Pancreas (tissue), 10 donors: Measurements from ENCODE around the gene SRP9. TPM values are rescaled to one million over a fixed set of nuclear protein-coding genes. Genes with fewer than 3 reads are reported as not detected.

Experiments used
- ATAC-seq, 4 donors: fragments of 200-7000 bp; cut with Tn5 transposase; one replicate each; pipeline versions ENCODE4 v1.8.0 to v1.9.1; 2020; ENCODE audit warnings: mild to moderate bottlenecking in 4 of 4, moderate library complexity in 4 of 4
- DNase-seq, 6 donors: peaks; one replicate each; pipeline ENCODE4 v3.0.0-alpha.2; 2020
- FAIRE-seq: peaks from 2 replicates; lab custom pipeline; 2012; peaks lifted over from hg19 to GRCh38; lab: Jason Lieb, UNC
- H3K27ac ChIP-seq, 4 donors: fragments of 200-600 bp; sonication (generic); 1 replicate in 3 of 4; 2 replicates in 1 of 4; pipeline versions ENCODE4 v1.5.0 to v1.8.0; 2020
- H3K27me3 ChIP-seq, 4 donors: fragments of 200-600 bp; one replicate each; pipeline ENCODE4 v1.8.0; 2021
- H3K36me3 ChIP-seq, 3 donors: fragments of 200-600 bp; sonication (generic) in 1 of 3; one replicate each; pipeline versions ENCODE4 v1.5.0 to v1.8.0; 2020 to 2021
- H3K4me1 ChIP-seq, 3 donors: fragments of 200-600 bp; one replicate each; pipeline ENCODE4 v1.8.0; 2021
- H3K4me3 ChIP-seq, 4 donors: fragments of 200-600 bp; sonication (generic) in 2 of 4; one replicate each; pipeline versions ENCODE4 v1.5.0 to v1.8.0; 2020 to 2021
- H3K9me3 ChIP-seq, 4 donors: fragments of 200-600 bp; one replicate each; pipeline ENCODE4 v1.8.0; 2021
- WGBS, 2 donors: extraction: QIAGEN DNeasy Blood & Tissue Kit; methylation state at CpG; one replicate each; pipeline ENCODE4 v1.1.7; 2013; 5-methylcytosine and 5-hydroxymethylcytosine counted together
- intact Hi-C, 3 donors: fragments of 100-400 bp; cut with DNase I; formaldehyde crosslinking; loops; one replicate each; pipeline versions ENCODE4 v1.11.1 to v1.14.2; 2022
- polyA plus RNA-seq, 2 donors: library from polyadenylated mRNA; stranded (reverse); fragments of 200-250 nt; gene quantifications; one replicate each; pipeline ENCODE4 v1.2.3, GENCODE V29; 2013
- total RNA-seq, 6 donors: library from RNA; stranded (reverse); fragmentation: NEBNext Ultra II Directional in 4 of 6; extraction: Animal tissue kit (Norgen Biotek cat#: 25700) in 4 of 6; gene quantifications; one replicate each; pipeline versions ENCODE4 v1.2.1 to v1.2.4, GENCODE V29; 2021 to 2023
- TF ChIP-seq, protein P1 (sequence below), 4 donors: fragments of 200-600 bp; sonication (generic) in 3 of 4; IDR thresholded peaks; one replicate each; pipeline versions ENCODE4 v1.5.0 to v1.8.0; 2021; ENCODE audit warnings: antibody characterized with exemption in 4 of 4
- donor health status: healthy with polysubstance abuse.
- donor health status: DM: no; HTN: no; CAD: no; lungs with moderate emphysema.
- donor health status: DM: no; HTN: no; CAD: no.
- donor health status: control.
- donor health status: control.
- donor health status: Bipolar disorder and iron deficiency.
- donor health status: DM: yes; HTN: yes; CAD: no.
- donor health status: DM: no; HTN: no; CAD: no.
- donor health status: DM: no; HTN: no; CAD: no.
- donor health status: DM: yes; HTN: yes; CAD: no.

Gene SRP9
- 100 to 1,000 TPM in 1 of 6 donors, 10 to 100 TPM in 5; 63.0 to 102 (median 89.5) TPM for total RNA-seq
- 100 to 1,000 TPM in 1 of 2 donors, 10 to 100 TPM in 1; 78.0 to 145 TPM for polyA plus RNA-seq

GRCh38 chr1:225777583-225778336, at the start of gene SRP9:
SRP9 (plus strand) TSS chr1:225777826; CDS start chr1:225777941, 115 bp downstream.
- peak; percentile 98 to 99 (median 99) for ATAC-seq
- peak; percentile 96 for FAIRE-seq
- no peaks in the 10 kb centered on the region for H3K9me3 ChIP-seq
- DNase-seq = peak; percentile 98 to 100 (median 99)
- peak within 1 kb of the TSS; percentile 63 to 86 (median 78) for H3K4me3 ChIP-seq
- H3K27ac ChIP-seq = peak within 1 kb of the TSS; percentile 85 to 95 (median 89)
- TF ChIP-seq, protein P1, sequence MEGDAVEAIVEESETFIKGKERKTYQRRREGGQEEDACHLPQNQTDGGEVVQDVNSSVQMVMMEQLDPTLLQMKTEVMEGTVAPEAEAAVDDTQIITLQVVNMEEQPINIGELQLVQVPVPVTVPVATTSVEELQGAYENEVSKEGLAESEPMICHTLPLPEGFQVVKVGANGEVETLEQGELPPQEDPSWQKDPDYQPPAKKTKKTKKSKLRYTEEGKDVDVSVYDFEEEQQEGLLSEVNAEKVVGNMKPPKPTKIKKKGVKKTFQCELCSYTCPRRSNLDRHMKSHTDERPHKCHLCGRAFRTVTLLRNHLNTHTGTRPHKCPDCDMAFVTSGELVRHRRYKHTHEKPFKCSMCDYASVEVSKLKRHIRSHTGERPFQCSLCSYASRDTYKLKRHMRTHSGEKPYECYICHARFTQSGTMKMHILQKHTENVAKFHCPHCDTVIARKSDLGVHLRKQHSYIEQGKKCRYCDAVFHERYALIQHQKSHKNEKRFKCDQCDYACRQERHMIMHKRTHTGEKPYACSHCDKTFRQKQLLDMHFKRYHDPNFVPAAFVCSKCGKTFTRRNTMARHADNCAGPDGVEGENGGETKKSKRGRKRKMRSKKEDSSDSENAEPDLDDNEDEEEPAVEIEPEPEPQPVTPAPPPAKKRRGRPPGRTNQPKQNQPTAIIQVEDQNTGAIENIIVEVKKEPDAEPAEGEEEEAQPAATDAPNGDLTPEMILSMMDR (IDR thresholded peaks at IDR 0.05) = peak; percentile 71 to 85 (median 77)
- H3K4me1 ChIP-seq = peaks cover 10 to 50% (median 25%) of the 10 kb centered on the region in 3 donors
- H3K36me3 ChIP-seq = no peaks in the 10 kb centered on the region
- H3K27me3 ChIP-seq = no peaks in the 10 kb centered on the region
- intact Hi-C loops = loop anchor here in 2 of 3 donors (10.0 kb wide), 3 partner anchors 197 to 303 kb away; no protein-coding TSS in a partner anchor
- 0% methylated on average over 41 to 46 of the region's 46 CpGs for WGBS, 2 donors

DNA sequence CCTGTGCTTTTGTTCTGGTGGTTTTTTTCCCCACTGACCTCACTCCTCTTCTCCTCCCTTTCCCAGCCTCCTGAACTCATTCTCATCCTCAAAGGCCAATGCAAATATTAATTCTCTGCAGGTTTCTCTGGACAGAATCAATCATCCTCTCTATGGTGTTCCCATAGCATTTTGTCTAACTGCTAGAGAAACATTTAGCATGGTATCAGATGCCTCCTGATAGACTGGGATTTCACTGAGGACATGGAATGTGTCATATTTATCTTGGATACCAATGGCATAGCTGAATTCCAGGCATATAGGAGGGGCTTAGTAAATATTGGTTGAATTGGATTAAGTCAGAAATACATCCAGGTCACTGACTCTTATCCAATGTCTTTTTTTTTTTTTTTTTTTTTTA, 46.1 kb upstream of the SRP9 start:
- Histone ChIP-seq H3K4me1 (peaks cover 2 to 9% (median 5%) of the 10 kb centered on the region in 3 donors), H3K9me3 (no peaks in the 10 kb centered on the region), H3K27ac (no peak overlapping the region), H3K27me3 (no peaks in the 10 kb centered on the region), H3K4me3 (no peak overlapping the region), H3K36me3 (no peaks in the 10 kb centered on the region)
- DNase-seq = no peak
- intact Hi-C loops = no loop called here
- FAIRE-seq = no peak
- TF ChIP-seq, protein P1 (IDR thresholded peaks at IDR 0.05) = no peak
- ATAC-seq = no peak

GRCh38 chr1:225733254-225733653, 44.4 kb upstream of the SRP9 start:
- Histone ChIP-seq H3K36me3 (no peaks in the 10 kb centered on the region), H3K9me3 (no peaks in the 10 kb centered on the region), H3K27ac (no peak overlapping the region), H3K27me3 (no peaks in the 10 kb centered on the region), H3K4me1 (peaks cover 4 to 9% (median 5%) of the 10 kb centered on the region in 3 donors), H3K4me3 (no peak overlapping the region)
- no peak for FAIRE-seq
- 80 to 82% methylated on average over 4 of the region's 4 CpGs for whole genome bisulfite sequencing, 2 donors
- TF ChIP-seq, protein P1 (IDR thresholded peaks at IDR 0.05) = no peak
- intact Hi-C loops = no loop called here
- no peak for ATAC-seq
- no peak for DNase-seq

DNA sequence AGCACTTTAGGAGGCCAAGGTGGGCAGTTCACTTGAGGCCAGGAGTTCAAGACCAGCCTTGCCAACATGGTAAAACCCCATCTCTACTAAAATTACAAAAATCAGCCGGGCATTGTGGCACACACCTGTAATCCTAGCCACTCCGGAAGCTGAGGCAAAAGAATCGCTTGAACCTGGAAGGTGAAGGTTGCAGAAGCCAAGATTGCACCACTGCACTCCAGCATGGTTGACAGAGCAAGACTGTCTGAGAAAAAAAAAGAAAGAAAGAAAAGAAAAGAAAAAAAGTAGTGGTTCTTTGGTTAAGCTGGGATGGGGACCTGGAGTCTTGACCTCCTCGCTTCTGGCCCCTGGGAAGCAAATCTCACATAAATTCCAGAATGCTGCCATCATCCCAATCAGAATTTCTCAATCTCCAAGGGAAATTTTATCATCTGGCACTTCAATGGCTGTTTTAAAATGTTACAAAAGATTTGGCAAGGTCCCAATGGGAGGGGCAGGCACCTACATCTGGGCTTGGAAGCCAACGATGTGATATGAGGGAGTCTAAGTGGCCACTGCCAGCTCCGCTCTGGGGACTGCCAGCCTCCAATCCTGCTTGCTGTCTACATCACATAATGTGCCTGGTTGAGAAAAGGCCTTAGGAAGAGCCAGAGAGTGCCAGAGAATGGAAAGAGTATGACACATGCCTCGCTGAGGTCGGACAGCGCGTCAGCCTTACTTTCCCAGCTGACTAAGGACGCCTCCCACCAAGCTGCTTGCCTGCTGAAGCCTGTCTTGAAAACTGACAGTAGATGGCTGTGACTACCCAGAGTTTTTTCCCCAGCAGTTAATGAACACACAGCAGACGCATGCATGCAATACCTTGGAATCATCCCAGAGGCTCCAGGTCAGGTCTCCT, 42.1 kb upstream of the SRP9 start:
- DNase-seq (peak in 4 of 6 donors; percentile 34 to 51 (median 44)), FAIRE-seq (no peak), ATAC-seq (peak; percentile 65 to 89 (median 86))
- Histone ChIP-seq H3K36me3 (no peaks in the 10 kb centered on the region), H3K27ac (peak overlapping the region in 3 of 4 donors; percentile 42 to 66 (median 43)), H3K4me3 (no peak overlapping the region), H3K4me1 (peaks cover 4 to 9% (median 5%) of the 10 kb centered on the region in 3 donors), H3K27me3 (no peaks in the 10 kb centered on the region), H3K9me3 (no peaks in the 10 kb centered on the region)
- intact Hi-C loops = no loop called here
- 58 to 67% methylated on average over 12 of the region's 12 CpGs for WGBS, 2 donors
- TF ChIP-seq, protein P1 (IDR thresholded peaks at IDR 0.05) = no peak
